Thoracic aorta (tissue), 2 donors: ENCODE measurements around the gene PKD1L1. TPM values are rescaled to one million over a fixed set of nuclear protein-coding genes. Genes with fewer than 3 reads are reported as not detected.

Experiments
- ATAC-seq: fragments of 150-250 bp; one replicate; pipeline ENCODE4 v1.8.0; 2017; ENCODE audit warnings: low read depth; ENCODE audit not compliant: insufficient number of reproducible peaks, low FRiP score
- DNase-seq: peaks from one replicate; pipeline ENCODE4 v3.0.0-alpha.2; 2020; ENCODE audit warnings: low spot score
- H3K27ac ChIP-seq, 2 donors: fragments of 200-600 bp; sonication (generic); 1 replicate in 1 of 2; 2 replicates in 1 of 2; pipeline ENCODE4 v1.5.1; 2016; ENCODE audit warnings: mild to moderate bottlenecking in 2 of 2, moderate library complexity in 2 of 2
- H3K27me3 ChIP-seq: fragments of 200-600 bp; sonication (generic); replicated peaks from 2 replicates; pipeline ENCODE4 v1.6.0; 2016; ENCODE audit warnings: mild to moderate bottlenecking; ENCODE audit not compliant: insufficient read depth
- H3K36me3 ChIP-seq: fragments of 200-600 bp; sonication (generic); one replicate; pipeline ENCODE4 v1.5.1; 2016
- H3K4me1 ChIP-seq, 2 donors: fragments of 200-600 bp; sonication (generic); 1 replicate in 1 of 2; 2 replicates in 1 of 2; pipeline versions ENCODE4 v1.5.1 to v1.6.0; 2016; ENCODE audit warnings: low read depth in 2 of 2, mild to moderate bottlenecking in 1 of 2; ENCODE audit not compliant: control insufficient read depth in 1 of 2
- H3K4me3 ChIP-seq: fragments of 200-600 bp; sonication (generic); 2 replicates; pipeline ENCODE4 v1.5.1; 2016; ENCODE audit warnings: mild to moderate bottlenecking
- H3K9me3 ChIP-seq: fragments of 200-600 bp; sonication (generic); 2 replicates; pipeline ENCODE4 v1.5.1; 2016
- total RNA-seq, 2 donors: library from RNA; depleted of rRNA; stranded (reverse); fragments of >200 nt; gene quantifications; one replicate each; pipeline versions ENCODE4 v1.1.0 to v1.2.3, GENCODE V29; 2016
- TF ChIP-seq, protein P1 (sequence below): fragments of 200-600 bp; sonication (generic); IDR thresholded peaks from one replicate; pipeline ENCODE4 v1.5.1; 2019; ENCODE audit warnings: antibody characterized with exemption

The PKD1L1 gene
- total RNA-seq, 2 donors from 2014 or later = 0.14 to 0.85 TPM

DNA sequence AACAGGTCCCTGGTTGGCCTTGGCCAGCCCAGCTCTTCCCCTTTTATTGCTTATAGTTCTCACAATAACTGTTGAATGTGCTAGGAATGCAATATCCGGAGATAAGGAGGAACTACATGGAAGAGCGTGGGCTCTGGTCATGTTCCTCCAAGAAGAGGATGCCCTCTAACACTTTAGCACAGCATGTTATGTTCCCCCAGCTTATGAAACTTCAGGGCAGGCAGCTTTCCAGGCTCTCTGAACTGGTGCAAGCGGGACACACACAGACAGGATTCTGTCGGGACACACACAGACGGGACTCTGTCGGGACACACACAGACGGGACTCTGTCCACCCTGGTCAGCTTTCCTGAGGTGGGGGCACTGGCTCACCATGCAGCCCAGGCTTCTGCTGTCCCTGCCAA is 141.6 kb downstream of the PKD1L1 start:
- ATAC-seq (peak; percentile 17), DNase-seq (no peak)
- TF ChIP-seq, protein P1, sequence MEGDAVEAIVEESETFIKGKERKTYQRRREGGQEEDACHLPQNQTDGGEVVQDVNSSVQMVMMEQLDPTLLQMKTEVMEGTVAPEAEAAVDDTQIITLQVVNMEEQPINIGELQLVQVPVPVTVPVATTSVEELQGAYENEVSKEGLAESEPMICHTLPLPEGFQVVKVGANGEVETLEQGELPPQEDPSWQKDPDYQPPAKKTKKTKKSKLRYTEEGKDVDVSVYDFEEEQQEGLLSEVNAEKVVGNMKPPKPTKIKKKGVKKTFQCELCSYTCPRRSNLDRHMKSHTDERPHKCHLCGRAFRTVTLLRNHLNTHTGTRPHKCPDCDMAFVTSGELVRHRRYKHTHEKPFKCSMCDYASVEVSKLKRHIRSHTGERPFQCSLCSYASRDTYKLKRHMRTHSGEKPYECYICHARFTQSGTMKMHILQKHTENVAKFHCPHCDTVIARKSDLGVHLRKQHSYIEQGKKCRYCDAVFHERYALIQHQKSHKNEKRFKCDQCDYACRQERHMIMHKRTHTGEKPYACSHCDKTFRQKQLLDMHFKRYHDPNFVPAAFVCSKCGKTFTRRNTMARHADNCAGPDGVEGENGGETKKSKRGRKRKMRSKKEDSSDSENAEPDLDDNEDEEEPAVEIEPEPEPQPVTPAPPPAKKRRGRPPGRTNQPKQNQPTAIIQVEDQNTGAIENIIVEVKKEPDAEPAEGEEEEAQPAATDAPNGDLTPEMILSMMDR = no peak
- Histone ChIP-seq H3K9me3 (no peaks in the 10 kb centered on the region), H3K27ac (no peak overlapping the region), H3K4me3 (peak overlapping the region; percentile 28), H3K27me3 (no peaks in the 10 kb centered on the region), H3K4me1 (peaks cover 3 to 21% of the 10 kb centered on the region in 2 donors), H3K36me3 (no peaks in the 10 kb centered on the region)

- no peak for DNase-seq
- H3K4me1 ChIP-seq = peaks cover 3 to 21% of the 10 kb centered on the region in 2 donors
- ATAC-seq = no peak
- H3K27me3 ChIP-seq = no peaks in the 10 kb centered on the region
- no peaks in the 10 kb centered on the region for H3K36me3 ChIP-seq
- TF ChIP-seq, protein P1 = no peak
- H3K4me3 ChIP-seq = no peak overlapping the region
- H3K9me3 ChIP-seq = no peaks in the 10 kb centered on the region
- no peak overlapping the region for H3K27ac ChIP-seq
Observed at GRCh38 chr7:47804767-47805545, 143.3 kb downstream of the PKD1L1 start.

GRCh38 chr7:47803846-47804245 is 144.4 kb downstream of the PKD1L1 start:
- H3K4me3 ChIP-seq = no peak overlapping the region
- TF ChIP-seq, protein P1 = no peak
- no peaks in the 10 kb centered on the region for H3K36me3 ChIP-seq
- no peak for DNase-seq
- no peak for ATAC-seq
- no peak overlapping the region for H3K27ac ChIP-seq
- H3K27me3 ChIP-seq = no peaks in the 10 kb centered on the region
- no peaks in the 10 kb centered on the region for H3K9me3 ChIP-seq
- H3K4me1 ChIP-seq = peaks cover 3 to 21% of the 10 kb centered on the region in 2 donors

DNA sequence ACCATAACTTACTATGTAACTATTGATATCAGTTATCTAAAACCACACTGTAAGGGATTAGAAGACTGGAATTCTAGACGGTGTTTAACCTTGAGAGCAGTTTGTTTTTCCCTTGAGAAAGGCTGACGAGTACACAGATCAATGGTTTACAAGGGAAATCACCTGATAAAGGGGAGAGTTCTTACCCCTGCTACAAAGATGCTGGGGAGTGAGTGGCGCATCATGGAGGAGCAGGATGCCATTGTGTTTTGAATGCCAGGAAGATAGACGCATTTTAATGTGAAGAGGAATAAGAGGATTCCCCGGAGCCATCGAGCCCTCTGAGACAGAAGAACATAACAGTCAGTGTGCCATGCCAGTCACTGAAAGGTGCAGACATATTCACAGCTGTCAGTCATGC is 145.2 kb downstream of the PKD1L1 start:
- Histone ChIP-seq H3K27ac (no peak overlapping the region), H3K9me3 (no peaks in the 10 kb centered on the region), H3K36me3 (no peaks in the 10 kb centered on the region), H3K4me3 (no peak overlapping the region), H3K4me1 (peaks cover 3 to 21% of the 10 kb centered on the region in 2 donors), H3K27me3 (no peaks in the 10 kb centered on the region)
- no peak for ATAC-seq
- DNase-seq = no peak
- TF ChIP-seq, protein P1 = no peak

- no peak overlapping the region for H3K4me3 ChIP-seq
- H3K27ac ChIP-seq = no peak overlapping the region
- peaks cover 0 to 8% of the 10 kb centered on the region in 2 donors for H3K4me1 ChIP-seq
- no peaks in the 10 kb centered on the region for H3K9me3 ChIP-seq
- DNase-seq = no peak
- H3K36me3 ChIP-seq = no peaks in the 10 kb centered on the region
- H3K27me3 ChIP-seq = no peaks in the 10 kb centered on the region
- TF ChIP-seq, protein P1 = no peak
- ATAC-seq = no peak
Observed at GRCh38 chr7:47801423-47801822, 146.8 kb downstream of the PKD1L1 start.
